GM12891 (cell line): ENCODE measurements around the gene RNU7-1.

Source experiments
- DNase-seq: peaks from one replicate; pipeline ENCODE4 v3.0.0; 2011; ENCODE audit warnings: low spot score; ENCODE audit not compliant: insufficient read length
- FAIRE-seq: peaks from 2 replicates; lab custom pipeline; 2011; peaks lifted over from hg19 to GRCh38; lab: Jason Lieb, UNC
- PAX5 ChIP-seq: IDR thresholded peaks from 2 replicates; pipeline ENCODE4 v1.6.1; 2011; ENCODE audit warnings: low read length, moderate library complexity, mild to moderate bottlenecking; ENCODE audit not compliant: insufficient read depth, severe bottlenecking
- POLR2A ChIP-seq: IDR thresholded peaks from 2 replicates; pipeline ENCODE4 v1.6.1; 2011; ENCODE audit warnings: low read depth, low read length, control low read depth
- POLR2AphosphoS5 ChIP-seq: IDR thresholded peaks from 2 replicates; pipeline ENCODE4 v1.6.1; 2011; ENCODE audit warnings: low read depth, low read length, control low read depth
- POU2F2 ChIP-seq: IDR thresholded peaks from 2 replicates; pipeline ENCODE4 v1.6.1; 2011; ENCODE audit warnings: low read depth, mild to moderate bottlenecking, control low read depth, low read length, moderate library complexity
- SPI1 ChIP-seq: IDR thresholded peaks from 2 replicates; pipeline ENCODE4 v1.6.1; 2011; ENCODE audit warnings: low read depth, low read length, control low read depth
- TAF1 ChIP-seq: IDR thresholded peaks from 2 replicates; pipeline ENCODE4 v1.6.1; 2011; ENCODE audit warnings: low read depth, low read length, control low read depth

RNU7-1 gene

GRCh38 chr12:6952121-6952862, 8.7 kb downstream of the RNU7-1 start:
- no peak for FAIRE-seq
- 0 out of 2 replicates have a peak, but pooled peaks have one; percentile 38 for TF ChIP-seq TAF1
- TF ChIP-seq POLR2AphosphoS5: no peak
- DNase-seq: no peak

- FAIRE-seq: no peak
- DNase-seq: no peak
- no peak for TF ChIP-seq TAF1
These were observed 9.3 kb downstream of the RNU7-1 start for GRCh38 chr12:6952863-6953441.

- FAIRE-seq (peak; percentile 98), DNase-seq (no peak)
- TF ChIP-seq PAX5 (no peak), TAF1 (peak; percentile 95), SPI1 (peak; percentile 90), POU2F2 (peak; percentile 99), POLR2A (peak; percentile 98), POLR2AphosphoS5 (peak; percentile 99)
These were observed 10.1 kb downstream of the RNU7-1 start for GRCh38 chr12:6953442-6954315.

GRCh38 chr12:6954316-6955107, 10.9 kb downstream of the RNU7-1 start:
- TF ChIP-seq SPI1: no peak
- 0 out of 2 replicates have a peak, but pooled peaks have one; percentile 4 for TF ChIP-seq POLR2A
- TF ChIP-seq PAX5: no peak
- no peak for TF ChIP-seq POLR2AphosphoS5
- TF ChIP-seq POU2F2: no peak
- FAIRE-seq (no peak), DNase-seq (no peak)

GRCh38 chr12:6955108-6956020, 11.7 kb downstream of the RNU7-1 start:
- DNase-seq (no peak), FAIRE-seq (peak; percentile 56)
- TF ChIP-seq POLR2A (no peak), SPI1 (no peak), POU2F2 (no peak), TAF1 (no peak), PAX5 (no peak), POLR2AphosphoS5 (no peak)

- TF ChIP-seq TAF1 (no peak), POLR2A (0 out of 2 replicates have a peak, but pooled peaks have one; percentile 14)
- peak; percentile 90 for FAIRE-seq
- DNase-seq: no peak
These were observed 12.6 kb downstream of the RNU7-1 start for GRCh38 chr12:6956021-6956727.

GRCh38 chr12:6957151-6957701, 13.6 kb downstream of the RNU7-1 start:
- TF ChIP-seq POU2F2: no peak
- TF ChIP-seq PAX5: no peak
- TF ChIP-seq POLR2A: 0 out of 2 replicates have a peak, but pooled peaks have one; percentile 0
- TF ChIP-seq SPI1: no peak
- TF ChIP-seq POLR2AphosphoS5: 0 out of 2 replicates have a peak, but pooled peaks have one; percentile 12
- no peak for TF ChIP-seq TAF1
- DNase-seq: no peak
- FAIRE-seq: peak; percentile 72
